Tibial artery (tissue), 4 donors: ENCODE data around the gene SLC22A17.

Source experiments
- DNase-seq, 2 donors: peaks; one replicate each; pipeline ENCODE4 v3.0.0-alpha.2; 2019
- H3K27ac ChIP-seq, 2 donors: fragments of 200-600 bp; sonication (generic) in 1 of 2; 1 replicate in 1 of 2; 2 replicates in 1 of 2; pipeline ENCODE4 v1.5.1; 2018 to 2019; ENCODE audit warnings: mild to moderate bottlenecking in 1 of 2
- H3K27me3 ChIP-seq, 2 donors: fragments of 200-600 bp; sonication (generic) in 1 of 2; one replicate each; pipeline versions ENCODE4 v1.5.1 to v1.6.0; 2016 to 2019
- H3K36me3 ChIP-seq, 3 donors: fragments of 200-600 bp; sonication (generic) in 2 of 3; one replicate each; pipeline ENCODE4 v1.5.1; 2016 to 2019; ENCODE audit warnings: mild to moderate bottlenecking in 2 of 3
- H3K4me1 ChIP-seq, 4 donors: fragments of 200-600 bp; sonication (generic) in 2 of 4; 1 replicate in 3 of 4; 2 replicates in 1 of 4; pipeline ENCODE4 v1.5.1; 2016 to 2019
- H3K4me3 ChIP-seq, 2 donors: fragments of 200-600 bp; sonication (generic) in 1 of 2; 1 replicate in 1 of 2; 2 replicates in 1 of 2; pipeline ENCODE4 v1.5.1; 2018 to 2019; ENCODE audit warnings: mild to moderate bottlenecking in 2 of 2
- H3K9me3 ChIP-seq, 3 donors: fragments of 200-600 bp; sonication (generic) in 1 of 3; one replicate each; pipeline ENCODE4 v1.5.1; 2016 to 2019
- intact Hi-C: fragments of 100-400 bp; cut with DNase I; formaldehyde crosslinking; loops from one replicate; pipeline ENCODE4 v1.15.0; 2023; ENCODE audit warnings: low total_unique reads
- TF ChIP-seq, protein P1 (sequence below), 2 experiments: fragments of 200-600 bp in 1 of 2; fragments of 450-650 bp in 1 of 2; IDR thresholded peaks; one replicate each; pipeline ENCODE4 v1.5.1; 2017 to 2019; ENCODE audit warnings: antibody characterized with exemption in 2 of 2, mild to moderate bottlenecking in 1 of 2, moderate library complexity in 1 of 2

Gene SLC22A17

DNA sequence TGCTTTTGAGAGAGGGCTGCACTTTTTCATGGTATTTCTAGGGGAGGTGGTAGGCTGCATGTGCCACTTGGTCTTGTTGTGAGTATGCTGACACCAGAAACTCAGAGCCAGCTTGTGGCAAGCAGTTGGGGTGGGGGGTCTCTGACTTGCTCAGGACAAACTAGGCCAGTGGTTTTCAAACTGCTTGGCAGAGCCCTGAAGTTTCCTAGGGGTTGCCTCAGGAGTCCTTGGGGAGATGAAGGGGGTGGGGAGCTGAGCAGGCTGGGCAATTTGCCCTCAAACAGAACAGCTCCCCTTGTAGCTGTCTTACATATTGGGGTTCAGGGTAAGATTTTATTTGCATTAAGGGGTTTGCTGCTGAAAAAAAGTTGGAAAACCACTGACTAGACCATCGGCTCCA, 42.1 kb downstream of the SLC22A17 start:
- DNase-seq = no peak
- Histone ChIP-seq H3K36me3 (peaks cover 0 to 30% (median 25%) of the 10 kb centered on the region in 3 donors), H3K27ac (no peak overlapping the region), H3K9me3 (no peaks in the 10 kb centered on the region), H3K27me3 (no peaks in the 10 kb centered on the region), H3K4me1 (peaks cover 0 to 44% (median 36%) of the 10 kb centered on the region in 4 donors), H3K4me3 (no peak overlapping the region)
- intact Hi-C loops = no loop called here
- TF ChIP-seq, protein P1, sequence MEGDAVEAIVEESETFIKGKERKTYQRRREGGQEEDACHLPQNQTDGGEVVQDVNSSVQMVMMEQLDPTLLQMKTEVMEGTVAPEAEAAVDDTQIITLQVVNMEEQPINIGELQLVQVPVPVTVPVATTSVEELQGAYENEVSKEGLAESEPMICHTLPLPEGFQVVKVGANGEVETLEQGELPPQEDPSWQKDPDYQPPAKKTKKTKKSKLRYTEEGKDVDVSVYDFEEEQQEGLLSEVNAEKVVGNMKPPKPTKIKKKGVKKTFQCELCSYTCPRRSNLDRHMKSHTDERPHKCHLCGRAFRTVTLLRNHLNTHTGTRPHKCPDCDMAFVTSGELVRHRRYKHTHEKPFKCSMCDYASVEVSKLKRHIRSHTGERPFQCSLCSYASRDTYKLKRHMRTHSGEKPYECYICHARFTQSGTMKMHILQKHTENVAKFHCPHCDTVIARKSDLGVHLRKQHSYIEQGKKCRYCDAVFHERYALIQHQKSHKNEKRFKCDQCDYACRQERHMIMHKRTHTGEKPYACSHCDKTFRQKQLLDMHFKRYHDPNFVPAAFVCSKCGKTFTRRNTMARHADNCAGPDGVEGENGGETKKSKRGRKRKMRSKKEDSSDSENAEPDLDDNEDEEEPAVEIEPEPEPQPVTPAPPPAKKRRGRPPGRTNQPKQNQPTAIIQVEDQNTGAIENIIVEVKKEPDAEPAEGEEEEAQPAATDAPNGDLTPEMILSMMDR (IDR thresholded peaks at IDR 0.05) = no peak

DNA sequence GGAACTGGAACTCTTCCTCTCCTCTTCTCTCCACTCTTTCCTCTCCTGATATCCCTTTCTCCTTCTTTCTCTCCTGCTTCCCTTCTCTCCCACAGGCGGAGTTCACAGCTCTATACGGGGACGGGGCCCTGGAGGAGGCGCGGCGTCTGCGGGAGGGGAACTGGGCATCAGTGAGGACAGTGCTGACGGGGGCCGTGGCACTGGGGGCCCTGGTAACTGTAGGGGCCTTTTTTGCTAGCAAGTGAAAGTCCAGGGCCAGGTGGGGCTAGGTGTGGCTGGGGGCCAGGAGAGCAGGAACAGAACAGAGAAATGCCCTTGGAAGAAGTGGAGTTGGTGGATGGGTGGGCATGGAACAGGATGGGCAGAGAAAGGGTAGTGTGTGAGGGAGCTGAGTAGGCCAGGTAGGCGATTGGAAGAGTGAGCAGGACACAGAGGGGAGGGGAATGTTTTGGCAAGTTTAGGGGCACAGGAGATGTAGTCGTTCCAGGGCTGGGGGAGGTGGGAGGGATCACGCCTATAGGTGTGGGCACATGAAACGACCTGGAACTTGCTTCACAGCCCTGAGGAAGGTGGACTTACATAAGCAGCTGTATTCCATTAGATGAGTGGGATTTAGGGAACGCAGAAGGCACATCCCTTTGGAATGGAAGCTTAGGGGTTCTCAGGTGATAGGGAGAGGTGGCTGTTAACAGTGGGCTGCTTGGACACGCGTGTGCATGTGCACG, 43.8 kb downstream of the SLC22A17 start:
- DNase-seq = no peak
- H3K27ac ChIP-seq = no peak overlapping the region

DNA sequence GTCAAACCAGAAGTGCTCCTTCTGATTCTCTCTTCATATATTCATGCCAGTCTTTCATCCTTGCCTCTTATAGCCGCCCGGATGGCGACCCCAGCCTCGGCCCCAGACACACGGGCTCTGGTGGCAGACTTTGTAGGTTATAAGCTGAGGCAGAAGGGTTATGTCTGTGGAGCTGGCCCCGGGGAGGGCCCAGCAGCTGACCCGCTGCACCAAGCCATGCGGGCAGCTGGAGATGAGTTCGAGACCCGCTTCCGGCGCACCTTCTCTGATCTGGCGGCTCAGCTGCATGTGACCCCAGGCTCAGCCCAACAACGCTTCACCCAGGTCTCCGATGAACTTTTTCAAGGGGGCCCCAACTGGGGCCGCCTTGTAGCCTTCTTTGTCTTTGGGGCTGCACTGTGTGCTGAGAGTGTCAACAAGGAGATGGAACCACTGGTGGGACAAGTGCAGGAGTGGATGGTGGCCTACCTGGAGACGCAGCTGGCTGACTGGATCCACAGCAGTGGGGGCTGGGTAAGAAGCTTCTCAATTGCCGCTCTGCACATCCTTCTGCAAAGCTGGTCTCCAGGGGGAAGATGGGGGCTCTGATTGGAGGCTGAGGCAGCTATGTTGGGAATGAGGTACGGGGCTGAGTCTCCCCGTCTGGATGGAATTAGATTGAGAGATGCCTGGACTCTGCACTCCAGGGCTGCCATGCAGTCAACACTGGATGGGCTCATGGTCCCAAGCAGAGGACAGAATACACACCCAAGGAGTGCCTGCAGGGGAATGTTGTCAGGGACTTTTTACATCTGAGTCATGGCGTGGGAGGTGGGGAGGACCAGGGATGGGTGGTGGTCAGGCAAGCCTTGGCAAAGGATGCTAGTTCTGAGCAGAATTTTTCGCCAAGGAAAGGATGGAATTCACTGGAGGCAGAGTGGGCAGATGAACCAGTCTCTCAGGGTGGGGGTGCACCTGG, 44.7 kb downstream of the SLC22A17 start:
- Histone ChIP-seq H3K4me1 (peaks cover 0 to 48% (median 40%) of the 10 kb centered on the region in 4 donors), H3K9me3 (no peaks in the 10 kb centered on the region), H3K27ac (peak overlapping the region; percentile 79 to 92), H3K27me3 (no peaks in the 10 kb centered on the region), H3K4me3 (peak overlapping the region; percentile 70 to 86), H3K36me3 (peaks cover 0 to 30% (median 25%) of the 10 kb centered on the region in 3 donors)
- intact Hi-C loops = no loop called here
- TF ChIP-seq, protein P1 (IDR thresholded peaks at IDR 0.05) = no peak
- DNase-seq = no peak

More for the DNA sequence above, 43.8 kb downstream of the SLC22A17 start:
- Histone ChIP-seq H3K27me3 (no peaks in the 10 kb centered on the region), H3K36me3 (peaks cover 0 to 30% (median 25%) of the 10 kb centered on the region in 3 donors), H3K4me3 (peak overlapping the region in 1 of 2 donors; percentile 86), H3K4me1 (peaks cover 0 to 48% (median 38%) of the 10 kb centered on the region in 4 donors), H3K9me3 (no peaks in the 10 kb centered on the region)
- intact Hi-C loops = no loop called here
- TF ChIP-seq, protein P1 (IDR thresholded peaks at IDR 0.05) = no peak

DNA sequence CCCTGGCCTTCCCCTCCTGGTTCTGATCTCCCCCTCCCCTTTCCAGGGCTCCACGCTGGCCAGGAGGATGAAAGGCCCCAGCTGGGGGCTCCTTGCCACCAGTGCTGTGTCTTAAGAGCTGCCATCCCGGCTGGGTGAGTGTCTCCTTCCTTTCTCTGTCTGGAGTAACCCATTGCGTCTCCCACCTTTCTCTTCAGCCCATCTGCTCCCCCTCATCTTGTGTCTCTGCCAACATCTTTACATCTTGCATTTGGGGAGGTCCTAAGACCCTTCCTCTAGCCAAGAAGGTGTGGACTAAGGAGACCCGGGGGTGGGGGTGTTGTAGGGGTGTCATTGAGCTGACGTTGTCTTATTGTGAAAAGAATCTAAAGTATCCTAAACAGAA, 45.5 kb downstream of the SLC22A17 start:
- peaks cover 0 to 49% (median 41%) of the 10 kb centered on the region in 4 donors for H3K4me1 ChIP-seq
- no peak for DNase-seq
- H3K9me3 ChIP-seq = no peaks in the 10 kb centered on the region
- no peaks in the 10 kb centered on the region for H3K27me3 ChIP-seq
- H3K36me3 ChIP-seq = peaks cover 0 to 30% (median 25%) of the 10 kb centered on the region in 3 donors
- TF ChIP-seq, protein P1 (IDR thresholded peaks at IDR 0.05) = no peak
- peak overlapping the region; percentile 79 to 92 for H3K27ac ChIP-seq
- peak overlapping the region; percentile 70 to 86 for H3K4me3 ChIP-seq
- intact Hi-C loops = no loop called here

DNA sequence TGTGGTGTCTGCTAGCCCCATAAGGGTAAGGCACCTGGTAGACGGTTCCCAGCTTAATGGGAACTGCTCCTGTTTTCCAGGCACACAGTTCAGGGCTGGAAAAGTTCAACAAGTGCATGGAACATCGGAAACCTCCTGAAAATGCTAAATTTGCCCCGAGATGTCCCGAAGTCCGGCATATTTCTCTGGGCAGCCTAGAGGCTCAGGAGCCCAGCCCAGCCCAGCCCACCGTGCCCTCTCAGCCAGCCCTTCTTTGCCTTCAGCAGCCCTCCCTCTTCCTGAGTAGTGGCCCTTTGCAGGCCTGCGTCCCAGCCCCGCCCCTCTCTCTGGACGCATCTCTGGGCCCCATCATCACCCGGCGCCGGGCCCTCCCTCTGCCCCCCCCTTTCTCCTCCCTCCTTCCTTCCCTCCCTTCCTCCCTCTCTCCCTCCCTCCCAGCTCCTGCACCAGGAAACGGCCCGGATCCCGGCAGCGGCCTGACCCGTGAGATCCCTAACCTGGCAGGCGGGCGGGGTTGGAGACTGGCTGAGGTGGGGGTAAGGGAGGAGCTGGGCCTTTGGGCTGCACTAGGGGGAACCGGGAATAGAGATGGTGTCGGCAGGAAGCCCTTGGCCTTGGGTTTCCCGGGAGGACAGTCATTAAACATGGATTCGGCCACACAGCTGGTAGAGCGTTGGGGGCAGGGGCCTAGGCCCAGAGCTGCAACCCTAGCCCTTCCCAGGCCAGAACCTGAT, 46.1 kb downstream of the SLC22A17 start, which contains the start of gene BCL2L2:
Gene BCL2L2 (plus strand): TSS at position 422 of the 734 bp plus-strand sequence. CDS start 935 bp downstream, outside the sequence.
- no peaks in the 10 kb centered on the region for H3K9me3 ChIP-seq
- H3K27ac ChIP-seq = peak within 1 kb of the TSS; percentile 79 to 92
- TF ChIP-seq, protein P1 (IDR thresholded peaks at IDR 0.05) = no peak
- H3K4me1 ChIP-seq = peaks cover 0 to 49% (median 41%) of the 10 kb centered on the region in 4 donors
- H3K36me3 ChIP-seq = peaks cover 0 to 30% (median 25%) of the 10 kb centered on the region in 3 donors
- intact Hi-C loops = no loop called here
- peak within 1 kb of the TSS; percentile 70 to 86 for H3K4me3 ChIP-seq
- peak; percentile 95 to 97 for DNase-seq
- H3K27me3 ChIP-seq = no peaks in the 10 kb centered on the region
